CD4-positive, alpha-beta T cell treated with Interleukin-10 for 1 hour (primary cell): ENCODE measurements around the gene SYNGR2.

Experiments
- DNase-seq: peaks from one replicate; pipeline ENCODE4 v3.0.0-alpha.2; 2020

SYNGR2 gene

GRCh38 chr17:78173097-78173715 lies 4.8 kb downstream of the SYNGR2 start:
- peak; percentile 46 for DNase-seq

- no peak for DNase-seq
Observed at GRCh38 chr17:78174346-78174869, 6.0 kb downstream of the SYNGR2 start.

- DNase-seq, result no peak
Observed at GRCh38 chr17:78174870-78175642, 6.7 kb downstream of the SYNGR2 start.

- DNase-seq, result no peak
Observed at GRCh38 chr17:78175643-78175981, 7.2 kb downstream of the SYNGR2 start.

- DNase-seq, result peak; percentile 81
Observed at GRCh38 chr17:78176548-78177025, 8.2 kb downstream of the SYNGR2 start.

GRCh38 chr17:78179372-78179771 lies 11.0 kb downstream of the SYNGR2 start:
- DNase-seq, result no peak

- no peak for DNase-seq
Observed at GRCh38 chr17:78180083-78180482, 11.7 kb downstream of the SYNGR2 start.

- no peak for DNase-seq
Observed at GRCh38 chr17:78180508-78180907, 12.1 kb downstream of the SYNGR2 start.

GRCh38 chr17:78182504-78182903 lies 14.1 kb downstream of the SYNGR2 start:
- DNase-seq, result no peak

- no peak for DNase-seq
Observed at GRCh38 chr17:78183916-78184315, 15.5 kb downstream of the SYNGR2 start.

GRCh38 chr17:78184351-78184750 lies 16.0 kb downstream of the SYNGR2 start:
- DNase-seq, result no peak

GRCh38 chr17:78184868-78185267 lies 16.5 kb downstream of the SYNGR2 start:
- no peak for DNase-seq

GRCh38 chr17:78185981-78186691 lies 17.8 kb downstream of the SYNGR2 start:
- no peak for DNase-seq

GRCh38 chr17:78186692-78187595 lies 18.6 kb downstream of the SYNGR2 start, which contains the start of the genes AFMID and TK1:
Gene AFMID, plus strand, starts transcription at chr17:78187362. Its CDS starts 9 bp downstream, at chr17:78187371.
Gene TK1, minus strand, starts transcription at chr17:78187052. Its CDS starts 58 bp downstream, at chr17:78186994.
- DNase-seq, result peak; percentile 89

- no peak for DNase-seq
Observed at GRCh38 chr17:78196716-78197115, 28.3 kb downstream of the SYNGR2 start.

GRCh38 chr17:78197147-78197832 lies 28.9 kb downstream of the SYNGR2 start:
- no peak for DNase-seq

GRCh38 chr17:78200451-78200850 lies 32.1 kb downstream of the SYNGR2 start:
- no peak for DNase-seq

- no peak for DNase-seq
Observed at GRCh38 chr17:78202666-78203065, 34.3 kb downstream of the SYNGR2 start.

GRCh38 chr17:78204387-78205123 lies 36.2 kb downstream of the SYNGR2 start:
- DNase-seq, result no peak

GRCh38 chr17:78205124-78205775 lies 36.9 kb downstream of the SYNGR2 start:
- no peak for DNase-seq
